ENCODE measurements around the gene ACTN4.

Gene ACTN4

DNA sequence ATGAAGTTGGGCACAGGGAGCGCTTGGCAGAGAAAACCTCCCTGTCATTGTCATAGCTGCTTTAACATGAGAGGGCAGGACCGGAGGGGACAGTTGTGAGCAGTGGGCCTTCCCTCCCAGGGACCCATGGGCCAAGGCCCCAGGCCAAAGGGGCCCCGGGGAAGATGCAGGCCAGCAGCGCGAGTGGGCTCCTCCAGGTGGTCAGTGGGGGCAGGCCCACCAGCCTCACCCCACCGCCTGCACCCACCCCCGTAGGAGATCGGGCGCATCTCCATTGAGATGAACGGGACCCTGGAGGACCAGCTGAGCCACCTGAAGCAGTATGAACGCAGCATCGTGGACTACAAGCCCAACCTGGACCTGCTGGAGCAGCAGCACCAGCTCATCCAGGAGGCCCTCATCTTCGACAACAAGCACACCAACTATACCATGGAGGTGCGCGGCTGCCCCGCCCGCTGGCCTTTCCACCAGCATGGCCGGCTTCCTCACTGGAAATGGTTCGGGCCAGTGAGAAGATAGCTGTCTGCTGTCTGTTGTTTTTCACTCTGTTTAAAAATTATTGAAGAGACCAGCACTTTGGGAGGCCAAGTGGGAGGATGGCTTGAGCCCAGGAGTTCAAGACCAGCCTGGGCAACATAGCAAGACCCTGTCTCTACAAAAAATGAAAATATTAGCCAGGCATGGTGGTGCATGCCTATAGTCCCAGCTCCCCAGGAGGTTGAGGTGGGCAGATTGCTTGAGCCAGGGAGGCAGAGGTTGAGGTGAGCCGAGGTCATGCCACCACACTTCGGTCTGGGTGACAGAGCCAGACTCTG, 78.2 kb downstream of the ACTN4 start:
- DNase-seq (ENCODE audit: low read depth), result no peak

DNA sequence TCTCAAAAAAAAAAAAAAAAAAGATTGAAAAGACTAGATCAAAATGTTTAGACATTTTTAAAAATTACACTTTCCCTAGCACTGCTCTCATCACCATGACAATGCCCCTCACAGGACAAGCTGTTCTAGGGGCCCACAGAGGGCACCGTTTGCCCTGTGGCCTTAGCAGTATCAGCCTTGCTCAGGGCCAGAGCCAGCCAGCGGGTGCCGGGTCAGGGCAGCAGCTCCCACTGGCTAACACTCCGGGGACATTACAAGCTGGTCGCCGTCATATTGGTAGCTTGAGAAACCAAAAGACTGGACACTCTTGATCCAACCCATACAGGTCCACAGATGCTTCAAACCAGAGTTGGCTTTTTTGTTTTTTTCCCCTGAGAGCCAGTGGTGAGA, 78.8 kb downstream of the ACTN4 start:
- no peak for DNase-seq (ENCODE audit: low read depth)

DNA sequence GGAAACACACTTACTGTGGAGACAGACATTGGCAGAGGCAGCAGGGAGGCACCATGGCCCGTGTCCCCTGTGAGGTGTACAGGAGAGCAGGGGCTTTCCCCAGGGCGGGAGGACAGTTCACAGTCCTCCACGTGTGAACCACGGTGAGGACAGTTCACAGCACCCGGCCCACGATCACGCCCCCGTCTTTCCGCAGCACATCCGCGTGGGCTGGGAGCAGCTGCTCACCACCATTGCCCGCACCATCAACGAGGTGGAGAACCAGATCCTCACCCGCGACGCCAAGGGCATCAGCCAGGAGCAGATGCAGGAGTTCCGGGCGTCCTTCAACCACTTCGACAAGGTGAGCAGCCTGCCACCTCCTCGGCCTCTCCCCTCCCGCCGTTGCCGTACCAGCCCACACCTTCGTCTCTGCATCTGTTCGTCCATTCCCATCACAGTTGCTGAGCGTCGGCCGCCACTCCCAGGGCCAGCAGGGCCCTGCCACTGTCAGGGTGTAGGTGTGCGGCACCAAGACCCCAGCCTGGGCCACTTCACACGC, 79.4 kb downstream of the ACTN4 start:
- DNase-seq (ENCODE audit: low read depth), result no peak

DNA sequence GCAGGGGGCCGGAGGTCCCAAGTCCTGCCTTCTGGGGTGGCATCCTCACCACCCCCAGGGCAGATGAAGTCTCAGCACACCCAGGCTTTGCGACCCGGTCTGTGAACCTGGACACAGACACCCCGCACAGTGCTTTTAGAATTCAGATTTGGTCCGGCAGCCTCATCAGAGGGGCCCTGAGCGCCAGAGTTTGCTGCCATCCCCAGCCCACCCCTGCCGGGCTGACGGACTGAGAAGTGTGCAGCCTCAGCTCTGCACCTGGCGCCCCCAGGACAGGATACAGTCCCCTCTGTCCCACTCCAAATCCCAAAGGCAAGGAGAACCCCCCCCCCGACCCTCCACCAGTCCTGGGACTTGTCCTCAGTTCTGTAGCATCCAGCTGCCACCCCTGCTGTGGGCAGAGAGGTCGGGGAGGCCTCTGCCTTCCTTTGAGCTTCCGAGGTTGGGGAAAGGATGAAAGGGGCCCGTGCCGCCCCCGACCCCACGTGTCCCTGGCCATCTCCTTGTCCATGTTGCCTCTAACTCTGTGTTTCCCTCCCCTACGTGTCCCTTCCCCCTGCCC, 79.9 kb downstream of the ACTN4 start:
- no peak for DNase-seq (ENCODE audit: low read depth)

DNA sequence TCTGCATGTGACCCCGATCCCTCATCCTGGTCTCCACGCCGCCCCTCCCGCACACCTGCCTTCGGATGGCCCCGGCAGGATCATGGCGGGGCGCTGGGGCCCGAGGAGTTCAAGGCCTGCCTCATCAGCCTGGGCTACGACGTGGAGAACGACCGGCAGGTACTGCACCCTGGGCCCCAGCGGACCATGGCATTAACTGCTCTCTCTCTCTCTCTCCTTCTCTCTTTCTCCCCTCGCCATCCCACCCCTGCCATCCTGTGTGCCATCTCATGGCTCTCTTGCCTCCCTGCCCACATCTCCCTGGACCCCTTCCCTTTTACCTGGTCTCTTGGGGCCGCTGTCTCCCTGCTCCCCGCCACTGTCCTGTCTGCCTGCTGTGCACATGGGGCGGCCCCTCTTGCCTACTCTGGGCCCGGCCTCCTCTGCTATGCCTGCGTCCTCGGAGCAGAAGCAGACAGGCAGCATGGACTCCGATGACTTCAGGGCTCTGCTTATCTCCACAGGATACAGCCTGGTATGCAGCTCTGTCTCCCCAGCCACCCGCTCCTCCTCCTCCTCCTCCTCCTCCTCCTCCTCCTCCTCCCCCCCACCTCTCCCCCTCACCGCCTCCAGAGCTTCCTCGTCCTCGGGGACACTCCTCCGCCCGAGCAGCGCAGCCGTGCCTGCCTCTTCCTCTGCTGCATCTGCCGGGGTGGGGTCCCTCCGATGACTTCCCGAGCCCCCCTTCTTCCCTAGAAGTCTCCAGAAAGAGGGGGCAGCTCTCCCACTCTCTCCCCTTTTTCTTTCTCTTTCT, 80.6 kb downstream of the ACTN4 start:
- DNase-seq (ENCODE audit: low read depth), result no peak

DNA sequence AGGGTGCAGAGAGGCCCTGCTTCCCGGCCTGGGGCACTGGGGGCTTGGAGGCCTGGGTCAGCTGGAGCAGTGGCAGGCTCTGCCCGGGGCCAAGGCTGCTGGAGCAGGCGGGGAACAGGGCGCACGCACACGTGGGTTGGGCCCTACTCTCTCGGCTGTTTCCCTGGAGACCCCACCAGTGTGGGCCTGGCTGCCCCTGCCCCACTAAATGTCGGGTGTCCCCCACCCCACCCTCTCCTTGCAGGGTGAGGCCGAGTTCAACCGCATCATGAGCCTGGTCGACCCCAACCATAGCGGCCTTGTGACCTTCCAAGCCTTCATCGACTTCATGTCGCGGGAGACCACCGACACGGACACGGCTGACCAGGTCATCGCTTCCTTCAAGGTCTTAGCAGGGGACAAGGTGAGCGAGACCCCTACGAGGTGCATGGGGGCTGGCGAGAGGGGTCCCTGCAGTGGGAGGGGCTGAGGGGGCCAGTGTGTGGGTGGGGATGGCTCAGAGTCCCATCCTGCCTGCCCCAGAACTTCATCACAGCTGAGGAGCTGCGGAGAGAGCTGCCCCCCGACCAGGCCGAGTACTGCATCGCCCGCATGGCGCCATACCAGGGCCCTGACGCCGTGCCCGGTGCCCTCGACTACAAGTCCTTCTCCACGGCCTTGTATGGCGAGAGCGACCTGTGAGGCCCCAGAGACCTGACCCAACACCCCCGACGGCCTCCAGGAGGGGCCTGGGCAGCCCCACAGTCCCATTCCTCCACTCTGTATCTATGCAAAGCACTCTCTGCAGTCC, 81.5 kb downstream of the ACTN4 start:
- no peak for DNase-seq (ENCODE audit: low read depth)

DNA sequence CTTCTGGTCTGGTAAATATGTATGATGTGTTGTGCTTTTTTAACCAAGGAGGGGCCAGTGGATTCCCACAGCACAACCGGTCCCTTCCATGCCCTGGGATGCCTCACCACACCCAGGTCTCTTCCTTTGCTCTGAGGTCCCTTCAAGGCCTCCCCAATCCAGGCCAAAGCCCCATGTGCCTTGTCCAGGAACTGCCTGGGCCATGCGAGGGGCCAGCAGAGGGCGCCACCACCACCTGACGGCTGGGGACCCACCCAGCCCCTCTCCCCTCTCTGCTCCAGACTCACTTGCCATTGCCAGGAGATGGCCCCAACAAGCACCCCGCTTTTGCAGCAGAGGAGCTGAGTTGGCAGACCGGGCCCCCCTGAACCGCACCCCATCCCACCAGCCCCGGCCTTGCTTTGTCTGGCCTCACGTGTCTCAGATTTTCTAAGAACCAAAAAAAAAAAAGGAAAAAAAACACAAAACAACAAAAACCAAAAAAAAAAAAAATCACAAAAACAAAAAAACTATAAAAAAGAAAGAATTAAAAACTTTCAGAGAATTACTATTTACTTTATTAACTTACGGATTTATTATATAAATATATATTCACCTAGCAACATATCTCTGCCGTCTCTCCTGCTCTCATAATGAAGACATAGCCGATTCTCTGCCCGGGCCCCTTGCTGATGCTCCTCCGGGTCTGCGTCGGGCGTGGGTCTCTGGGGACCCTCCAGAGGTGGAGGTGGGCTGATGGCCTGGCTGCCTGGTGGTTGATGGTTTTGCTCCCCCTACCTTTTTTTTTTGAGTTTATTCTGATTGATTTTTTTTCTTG, 82.4 kb downstream of the ACTN4 start:
- DNase-seq (ENCODE audit: low read depth), result no peak

DNA sequence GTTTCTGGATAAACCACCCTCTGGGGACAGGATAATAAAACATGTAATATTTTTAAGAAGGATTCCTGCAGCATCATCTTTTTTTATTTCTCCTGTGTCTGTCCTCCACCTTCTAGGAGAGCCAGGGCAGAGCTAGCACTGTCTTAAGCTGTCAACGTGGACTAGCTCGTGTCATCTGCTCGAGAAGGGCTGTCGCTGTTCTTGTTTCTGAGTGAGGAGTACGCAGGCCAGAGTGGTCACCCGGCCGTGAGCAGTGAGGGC, 83.0 kb downstream of the ACTN4 start:
- no peak for DNase-seq (ENCODE audit: low read depth)

DNA sequence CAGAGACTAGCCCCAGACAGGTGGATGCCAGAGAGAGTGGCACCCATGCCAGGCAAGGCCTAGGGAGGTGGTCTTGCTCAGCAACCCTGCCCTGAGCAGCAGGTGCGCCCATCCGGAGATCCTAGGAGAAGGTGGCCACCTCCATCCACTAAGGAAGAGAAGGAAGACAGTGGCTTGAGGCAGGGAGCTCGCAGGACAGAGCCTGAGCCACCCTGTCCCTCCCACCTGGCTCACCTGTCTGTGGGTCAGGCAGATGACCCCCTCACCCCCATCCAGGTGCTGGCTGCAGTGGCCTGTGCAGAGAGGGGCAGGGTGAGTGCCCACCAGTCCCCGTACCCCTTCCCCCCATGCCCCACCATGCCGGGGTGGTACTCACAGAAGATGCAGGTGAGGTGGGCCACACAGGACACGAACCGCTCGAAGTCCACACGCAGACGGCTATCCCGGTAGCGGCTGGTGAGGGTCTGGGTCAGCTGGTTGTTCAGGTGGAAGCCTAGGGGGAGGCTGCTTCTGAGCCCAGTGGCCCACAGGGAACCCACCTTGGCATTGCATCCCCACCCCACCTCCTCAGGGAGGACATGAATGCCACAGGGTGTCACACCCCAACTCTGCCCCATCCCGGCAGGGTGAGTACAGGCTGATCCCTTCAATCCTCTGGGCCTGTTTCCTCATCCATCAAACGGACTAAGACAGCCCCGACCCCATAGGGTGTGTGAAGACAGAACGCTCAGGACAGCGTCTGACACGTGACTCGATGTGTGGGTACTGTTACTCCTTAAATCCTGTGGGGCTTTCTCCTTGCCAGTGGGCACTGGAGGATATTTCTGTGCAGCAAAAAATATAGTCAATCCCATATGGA, 83.5 kb downstream of the ACTN4 start:
- no peak for DNase-seq (ENCODE audit: low read depth)

DNA sequence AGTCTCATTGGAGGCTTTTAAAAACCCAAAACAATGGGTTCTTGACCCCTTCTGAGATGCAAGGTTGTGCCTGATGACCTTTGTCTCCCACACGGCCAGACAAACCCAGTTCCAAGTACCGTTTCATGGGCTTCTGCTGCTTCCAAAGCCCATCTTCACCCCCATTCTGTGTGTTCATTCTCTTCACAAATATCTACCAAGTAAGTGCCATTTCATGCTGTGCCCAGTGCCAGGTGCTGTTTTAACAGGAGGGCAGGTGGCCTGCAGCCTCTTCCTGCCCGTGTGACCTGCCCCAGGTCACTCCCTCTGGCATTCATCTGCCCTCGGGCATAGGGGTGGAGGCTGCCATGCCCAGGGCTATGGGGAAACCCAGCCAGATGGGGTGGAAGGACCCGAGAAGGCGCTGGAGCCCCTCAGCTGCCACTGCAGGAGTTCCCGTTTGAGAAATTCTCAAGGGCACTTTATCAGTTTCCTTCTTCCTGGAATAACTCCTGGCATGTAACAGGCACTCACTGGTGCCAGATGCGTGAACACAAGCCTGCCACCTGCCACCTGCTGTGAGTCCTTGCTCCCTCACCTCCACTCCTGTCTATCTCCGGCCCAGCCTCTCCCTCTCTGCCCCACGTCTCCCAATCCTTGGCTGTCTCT, 84.3 kb downstream of the ACTN4 start:
- DNase-seq (ENCODE audit: low read depth), result no peak

DNA sequence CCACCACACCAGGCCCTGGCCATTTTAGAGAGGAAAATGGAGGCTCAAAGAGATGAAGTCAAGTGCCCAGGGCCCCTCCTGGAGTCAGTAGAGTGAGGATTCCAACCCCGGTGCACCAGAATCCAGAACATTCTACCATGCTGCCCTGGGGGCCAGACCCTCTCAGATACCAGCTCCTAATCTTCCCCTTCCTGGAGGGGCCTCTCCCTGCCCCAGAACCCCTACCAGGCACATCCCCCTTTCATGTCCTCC, 85.7 kb downstream of the ACTN4 start:
- DNase-seq (ENCODE audit: low read depth), result no peak

DNA sequence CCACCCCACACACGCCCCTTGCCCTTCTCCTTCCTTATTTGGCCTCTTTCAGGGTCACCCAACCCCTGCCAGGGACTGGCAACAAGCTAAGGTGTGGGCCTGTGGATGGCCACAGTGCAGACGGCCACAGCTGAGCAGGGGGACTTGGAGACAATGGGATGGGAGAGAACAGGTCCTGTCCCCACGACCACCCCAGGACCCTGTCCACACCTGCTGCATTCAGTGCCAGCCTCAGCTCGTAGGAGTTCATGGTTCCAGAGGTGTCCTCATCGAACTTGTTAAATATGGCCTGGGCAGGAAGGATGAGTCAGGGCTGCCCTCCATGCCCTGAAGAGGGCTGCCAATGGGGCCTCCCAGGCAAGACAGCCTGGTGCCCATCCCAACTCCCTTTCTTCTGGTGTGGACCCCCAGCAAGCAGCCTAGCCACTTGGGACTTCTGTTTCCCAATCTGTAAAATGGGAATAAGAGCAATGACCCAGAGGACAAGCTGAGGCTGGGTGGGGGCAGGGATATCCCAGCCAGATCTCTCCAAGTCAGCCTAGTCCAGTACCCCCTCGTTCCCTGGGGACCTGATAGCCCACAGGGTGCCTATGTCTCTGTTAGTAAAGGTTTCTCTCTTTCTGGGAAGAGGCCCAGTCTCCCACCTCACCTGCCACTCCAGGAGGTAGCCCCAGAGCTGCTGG, 86.2 kb downstream of the ACTN4 start:
- no peak for DNase-seq (ENCODE audit: low read depth)

DNA sequence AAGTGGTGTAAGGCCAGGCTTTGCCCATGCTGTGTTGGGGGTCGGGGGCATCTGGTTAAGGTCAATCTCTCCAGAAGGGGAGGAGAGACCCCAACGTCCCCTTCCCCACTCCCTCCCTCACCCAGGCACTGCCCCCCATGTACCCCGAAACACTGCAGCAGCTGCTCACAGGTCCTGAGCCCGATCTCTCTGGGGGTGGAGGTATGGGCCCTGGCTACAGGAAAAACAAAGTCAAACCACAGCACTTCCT, 86.7 kb downstream of the ACTN4 start:
- no peak for DNase-seq (ENCODE audit: low read depth)

DNA sequence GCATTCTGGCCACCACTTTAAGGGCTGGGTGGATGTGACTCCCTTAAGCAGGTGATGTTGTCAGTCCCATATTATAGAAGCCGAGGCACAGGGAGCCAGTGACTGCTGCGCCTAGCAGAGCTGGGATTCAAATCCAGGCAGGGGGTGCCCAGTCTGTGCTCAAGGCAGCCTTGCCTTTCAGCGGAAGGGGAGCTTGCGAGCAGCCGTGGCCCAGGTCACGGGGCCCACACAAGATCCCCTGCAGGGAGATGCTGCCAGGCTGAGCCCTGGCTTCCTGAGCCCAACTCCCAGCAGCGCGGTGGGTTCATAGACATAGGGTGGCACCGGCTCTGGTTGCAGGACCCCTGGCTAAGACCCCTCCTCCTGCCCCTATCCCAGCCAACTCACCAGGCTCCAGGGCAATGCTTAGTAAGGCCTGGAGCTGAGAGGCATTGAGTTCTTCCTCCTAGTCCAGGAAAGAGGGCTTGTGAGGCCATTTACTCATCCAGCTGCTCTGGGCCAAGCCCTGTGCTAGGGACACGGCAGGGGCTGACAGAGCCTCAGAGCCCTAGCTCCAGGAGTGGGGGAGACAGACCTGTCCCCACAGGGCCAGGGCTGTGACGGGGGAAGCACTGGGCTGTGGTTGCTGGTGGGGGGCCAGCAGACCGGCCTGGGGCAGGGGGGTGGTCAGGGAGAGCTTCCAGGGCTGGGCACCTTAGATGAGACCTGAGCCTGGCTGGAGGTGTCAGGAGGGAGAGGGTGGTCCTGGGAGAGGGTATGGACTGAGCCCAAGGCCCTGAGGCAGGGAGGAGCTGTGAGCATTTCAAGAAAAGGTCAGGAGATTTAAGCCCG, 87.2 kb downstream of the ACTN4 start:
- DNase-seq (ENCODE audit: low read depth), result no peak

DNA sequence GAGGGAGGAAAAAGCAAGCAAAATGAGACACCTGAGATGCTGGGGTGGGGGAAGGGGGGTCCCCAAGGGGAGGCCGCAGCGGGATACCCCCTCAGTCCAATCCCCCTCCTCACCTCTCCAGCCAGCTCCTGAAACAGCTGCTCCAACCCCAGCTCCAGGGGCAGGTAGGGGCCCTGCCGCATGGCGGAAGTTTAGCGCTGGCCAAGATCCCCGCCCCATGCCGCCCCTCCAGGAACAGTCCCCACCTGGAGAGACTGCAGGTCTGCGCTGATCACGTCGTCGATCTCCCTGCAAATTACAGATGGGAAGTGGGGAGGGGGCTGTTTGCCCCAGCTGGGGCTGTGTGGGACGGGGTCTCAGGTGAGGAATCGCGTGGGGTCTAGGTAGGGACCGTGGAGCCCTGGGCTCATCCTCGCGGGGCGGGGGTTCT, 87.8 kb downstream of the ACTN4 start:
- DNase-seq (ENCODE audit: low read depth), result no peak

DNA sequence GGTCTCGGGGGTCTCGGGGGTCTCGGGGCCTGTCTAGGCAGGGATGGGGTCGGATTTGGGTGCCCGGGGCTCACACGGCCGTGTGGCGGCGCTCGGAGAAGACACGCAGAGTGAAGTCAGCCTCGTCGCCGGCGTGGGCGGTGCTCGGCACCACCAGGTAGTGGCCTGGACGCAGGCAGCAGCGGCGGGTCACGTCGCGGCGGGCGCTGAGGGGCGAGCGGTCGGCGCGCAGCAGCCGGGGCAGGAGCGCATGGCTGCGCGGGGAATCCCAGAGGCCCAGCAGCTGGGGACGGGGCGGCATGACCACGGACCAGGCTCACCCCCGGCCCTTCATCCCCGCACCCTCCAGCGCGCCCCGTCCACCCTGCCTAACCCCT, 88.6 kb downstream of the ACTN4 start:
- DNase-seq (ENCODE audit: low read depth), result no peak

DNA sequence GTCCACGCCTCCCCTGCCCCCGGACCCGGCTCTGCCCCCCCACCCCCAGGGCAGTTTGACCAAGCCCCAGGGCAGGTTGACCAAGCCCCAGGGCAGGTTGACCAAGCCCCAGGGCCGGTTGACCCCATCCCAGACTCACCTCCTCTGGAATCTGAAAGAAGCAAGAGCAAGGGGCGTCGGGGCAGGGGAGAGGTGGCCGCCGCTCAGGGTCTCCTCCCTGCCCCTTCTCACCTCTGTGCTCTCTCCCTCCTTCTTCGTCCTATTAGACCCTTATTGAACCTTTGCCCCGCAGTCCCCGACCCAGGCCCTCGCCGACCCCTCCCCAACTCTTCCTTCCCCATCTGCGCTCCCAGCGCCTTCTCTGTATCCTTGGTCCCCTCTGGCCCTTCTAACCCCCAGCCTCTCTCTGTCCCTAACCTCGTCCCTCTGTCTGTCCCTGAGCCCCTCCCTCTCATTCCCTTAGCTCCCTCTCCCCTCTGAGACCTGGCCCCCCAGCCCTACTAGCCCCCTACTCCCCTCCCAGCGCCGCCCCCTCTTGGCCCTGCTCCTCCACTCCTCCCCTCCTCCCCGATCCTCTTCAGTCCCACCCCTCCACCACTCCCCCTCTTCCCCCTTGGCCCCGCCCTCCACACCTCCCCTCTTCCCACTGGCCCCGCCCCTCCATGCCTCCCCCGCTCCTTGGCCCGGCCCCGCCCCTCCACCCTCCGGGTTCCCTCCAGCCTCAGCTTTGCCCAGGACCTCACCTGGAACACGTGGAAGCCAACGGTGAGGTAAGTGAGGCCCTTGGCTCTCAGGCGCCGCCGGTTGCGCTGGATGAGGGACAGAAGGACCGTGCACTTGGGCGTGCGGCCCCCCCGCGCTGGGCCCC, 89.2 kb downstream of the ACTN4 start:
- DNase-seq (ENCODE audit: low read depth), result no peak

DNA sequence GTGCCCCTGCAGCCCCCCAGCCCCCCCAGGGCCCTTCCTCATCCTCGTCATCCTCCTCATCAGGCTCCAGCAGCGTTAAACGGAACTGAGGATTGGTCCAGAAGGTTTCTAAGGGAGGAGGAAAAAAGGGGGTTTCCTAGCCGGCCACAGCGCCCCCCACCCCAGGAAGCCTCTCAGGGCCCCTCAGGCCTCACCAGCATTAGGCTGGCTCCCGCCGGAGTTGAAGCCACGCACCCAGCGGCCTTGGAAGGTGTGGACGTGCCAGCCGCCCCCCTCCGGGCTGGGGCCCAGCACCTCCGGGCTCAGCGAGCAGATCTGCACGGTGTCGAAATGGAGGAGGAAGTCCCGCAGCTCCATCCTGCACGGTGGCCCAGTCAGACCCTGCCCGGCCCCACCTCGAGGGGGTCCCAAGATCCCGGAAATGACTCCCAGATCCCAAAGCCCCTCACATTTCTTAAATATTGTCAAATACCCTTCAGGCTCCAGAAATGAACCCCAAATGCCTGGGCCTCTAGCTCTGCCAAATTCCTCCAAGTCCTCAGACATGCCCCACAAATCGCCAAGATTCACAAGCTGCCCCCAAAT, 89.9 kb downstream of the ACTN4 start:
- no peak for DNase-seq (ENCODE audit: low read depth)
